HG02973 (cell line): Measurements from ENCODE around the gene VAV3.
"Not testable (repeated sequence)": the region's sequence is repeated elsewhere in the genome, so short reads cannot be mapped to it uniquely, and the experiment has no call there.

Experiments used
- ATAC-seq: cut with Tn5 transposase; IDR thresholded peaks from one replicate; pipeline ENCODE4 v1.9.1; 2021; ENCODE audit warnings: moderate library complexity; ENCODE audit not compliant: unreplicated experiment

VAV3 gene

DNA sequence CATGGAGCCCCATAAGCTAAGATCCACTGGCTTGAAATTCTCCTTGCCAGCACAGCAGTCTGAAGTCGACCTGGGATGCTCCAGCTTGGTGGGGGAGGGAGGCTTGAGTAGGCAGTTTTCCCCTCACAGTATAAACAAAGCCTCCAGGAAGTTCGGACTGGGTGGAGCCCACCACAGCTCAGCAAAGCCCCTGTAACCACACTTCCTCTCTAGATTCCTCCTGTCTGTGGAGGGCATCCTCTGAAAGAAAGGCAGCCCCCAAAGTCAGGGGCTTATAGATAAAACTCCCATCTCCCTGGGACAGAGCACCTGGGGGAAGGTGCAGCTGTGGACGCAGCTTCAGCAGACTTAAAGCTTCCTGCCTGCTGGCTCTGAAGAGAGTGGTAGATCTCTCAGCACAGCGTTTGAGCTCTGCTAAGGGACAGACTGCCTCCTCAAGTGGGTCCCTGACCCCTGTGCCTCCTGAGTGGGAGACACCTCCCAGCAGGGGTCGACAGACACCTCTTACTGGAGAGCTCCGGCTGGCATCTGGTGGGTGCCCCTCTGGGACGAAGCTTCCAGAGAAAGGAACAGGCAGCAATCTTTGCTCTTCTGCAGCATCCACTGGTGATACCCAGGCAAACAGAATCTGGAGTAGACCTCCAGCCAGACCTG is 120.3 kb downstream of the VAV3 start:
- not testable (repeated sequence) for ATAC-seq

GRCh38 chr1:107843989-107844388 is 121.0 kb downstream of the VAV3 start:
- no peak for ATAC-seq

DNA sequence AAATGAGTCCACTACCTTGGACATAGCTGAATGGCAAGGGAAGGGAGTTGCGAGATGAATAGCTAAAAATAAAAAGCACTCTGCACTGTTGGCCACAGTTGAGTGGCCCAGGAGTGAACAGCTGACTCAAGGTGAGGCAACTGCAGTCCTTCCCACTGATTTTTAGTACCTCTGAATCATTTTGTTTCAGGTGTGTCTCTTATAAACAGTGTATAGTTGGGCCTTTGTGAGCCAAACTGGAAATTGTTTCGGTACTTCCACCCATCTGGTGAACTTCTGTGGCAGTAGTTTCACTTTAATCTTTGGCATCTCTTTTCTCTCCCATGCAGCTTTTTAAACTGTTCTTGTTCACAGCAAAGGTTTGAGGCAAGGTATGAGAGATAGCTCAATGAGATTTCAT is 122.7 kb downstream of the VAV3 start:
- no peak for ATAC-seq

DNA sequence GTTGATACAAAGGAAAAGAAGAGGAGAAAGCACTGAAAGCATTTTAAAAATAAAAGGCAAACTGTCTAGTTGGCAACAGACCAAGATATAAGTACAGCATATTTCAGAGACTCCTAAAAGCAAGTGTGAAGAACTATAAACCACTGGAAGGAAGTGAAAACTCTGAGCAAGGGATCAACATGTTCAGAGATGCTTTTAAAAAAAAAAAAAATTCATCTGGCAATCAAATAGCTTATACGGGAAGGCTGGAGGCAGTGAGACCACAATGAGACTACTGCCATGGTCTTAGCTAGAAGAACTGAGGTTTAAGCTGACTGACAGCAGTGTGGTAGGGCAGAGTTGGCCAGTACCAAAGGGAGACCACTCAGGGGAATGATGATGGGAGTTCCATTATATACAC is 124.3 kb downstream of the VAV3 start:
- ATAC-seq, result no peak

- ATAC-seq, result no peak
Observed at GRCh38 chr1:107838056-107838455, 126.9 kb downstream of the VAV3 start.

DNA sequence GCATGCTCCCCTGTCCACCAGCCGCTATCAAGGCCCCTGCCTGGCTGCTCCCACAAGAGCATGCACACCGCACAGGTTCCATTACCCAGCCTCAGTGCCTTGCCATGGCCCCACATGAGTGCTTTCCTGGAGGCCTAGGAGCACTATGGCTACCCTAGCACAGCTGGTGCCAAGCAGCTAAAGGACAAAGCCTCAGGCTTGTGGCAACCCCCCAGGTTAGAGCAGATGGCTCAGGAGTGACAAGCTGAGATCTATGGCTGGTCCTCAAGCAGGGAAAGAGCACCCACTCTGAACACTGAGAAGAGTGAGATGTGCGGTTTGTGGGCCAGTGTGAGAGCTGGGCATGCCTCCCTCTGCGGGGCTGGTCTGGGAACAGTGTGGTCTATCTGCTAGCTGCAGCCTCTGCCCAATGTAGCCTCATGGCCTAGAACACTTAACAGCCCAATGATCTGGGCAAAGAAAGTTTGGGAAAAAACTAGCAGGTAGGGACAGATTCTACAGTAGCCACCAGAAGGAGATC is 129.8 kb downstream of the VAV3 start:
- no peak for ATAC-seq

GRCh38 chr1:107833061-107833460 is 131.9 kb downstream of the VAV3 start:
- no peak for ATAC-seq

DNA sequence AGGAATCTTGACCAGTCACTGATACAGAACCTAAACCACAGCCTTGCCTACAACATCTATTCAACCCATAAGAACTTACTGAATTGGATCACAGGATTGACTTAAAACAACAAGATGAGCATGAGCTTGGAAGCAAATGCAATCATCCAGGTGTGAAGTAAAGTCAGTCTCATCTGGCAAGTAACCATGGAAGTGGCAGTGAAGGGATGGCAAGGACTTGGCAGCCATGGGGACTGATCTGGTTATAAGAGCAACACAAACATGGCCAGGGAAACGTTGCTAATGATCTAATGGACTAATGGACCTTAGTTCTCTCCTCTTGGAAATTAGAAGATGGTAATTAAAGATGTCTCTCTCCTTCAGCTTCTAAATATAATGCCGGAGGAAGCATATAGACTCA is 133.1 kb downstream of the VAV3 start:
- ATAC-seq, result no peak

GRCh38 chr1:107830526-107830925 is 134.5 kb downstream of the VAV3 start:
- ATAC-seq, result no peak

GRCh38 chr1:107830075-107830474 is 134.9 kb downstream of the VAV3 start:
- ATAC-seq, result no peak

DNA sequence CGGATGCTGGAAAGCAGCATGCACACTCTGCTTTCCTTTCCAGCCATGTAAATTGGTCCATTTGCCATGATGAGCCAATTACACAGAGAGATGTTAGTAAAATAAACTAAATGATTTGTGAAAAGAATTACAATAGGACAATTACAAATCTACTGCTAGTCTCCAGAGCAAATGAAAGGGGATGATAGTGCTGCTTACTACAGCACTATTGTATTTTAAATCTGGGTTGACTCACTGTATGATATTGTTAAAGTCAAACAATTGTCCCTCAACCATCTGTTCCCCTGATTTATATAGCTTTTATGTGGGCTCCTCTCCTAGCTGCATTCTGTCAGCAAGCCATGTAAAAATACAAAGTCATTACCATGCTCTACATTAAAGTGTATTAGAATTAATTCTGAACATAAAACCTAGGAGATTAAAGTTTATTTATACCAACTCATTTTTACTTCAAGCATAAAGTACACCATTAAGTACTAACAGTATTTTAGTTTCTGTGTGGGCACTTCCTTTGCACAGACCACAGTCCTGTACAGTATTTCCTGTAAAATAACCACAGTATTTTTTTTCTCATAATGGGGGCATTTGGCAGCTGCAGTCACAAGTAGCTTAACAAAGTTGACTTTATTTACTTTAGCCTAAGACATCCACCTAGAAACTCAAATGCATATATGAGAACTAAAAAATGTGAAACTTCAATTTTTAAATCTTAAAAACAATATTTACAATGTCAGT is 135.8 kb downstream of the VAV3 start:
- no peak for ATAC-seq

GRCh38 chr1:107824946-107825345 is 140.0 kb downstream of the VAV3 start:
- ATAC-seq, result no peak

GRCh38 chr1:107821340-107821739 is 143.6 kb downstream of the VAV3 start:
- ATAC-seq, result no peak

DNA sequence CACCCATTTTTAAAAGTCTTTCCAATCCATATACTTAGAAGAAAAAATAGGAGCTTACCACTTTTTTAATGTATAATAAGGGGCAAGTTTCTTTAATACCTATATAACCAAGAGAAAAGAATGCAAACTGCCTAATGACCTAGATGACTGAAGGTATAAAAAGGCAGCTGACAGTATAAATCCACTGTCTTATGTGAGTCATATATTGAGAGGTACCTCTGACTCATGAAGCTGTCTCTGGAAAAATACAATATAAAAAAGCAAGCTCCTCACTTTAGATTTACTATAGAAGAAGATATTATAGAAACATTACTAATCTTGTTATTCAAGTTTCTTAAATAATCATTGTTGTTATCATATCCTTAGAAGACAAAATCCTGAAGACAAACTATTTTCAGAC is 144.2 kb downstream of the VAV3 start:
- ATAC-seq, result no peak

GRCh38 chr1:107817935-107818334 is 147.0 kb downstream of the VAV3 start:
- ATAC-seq, result no peak

DNA sequence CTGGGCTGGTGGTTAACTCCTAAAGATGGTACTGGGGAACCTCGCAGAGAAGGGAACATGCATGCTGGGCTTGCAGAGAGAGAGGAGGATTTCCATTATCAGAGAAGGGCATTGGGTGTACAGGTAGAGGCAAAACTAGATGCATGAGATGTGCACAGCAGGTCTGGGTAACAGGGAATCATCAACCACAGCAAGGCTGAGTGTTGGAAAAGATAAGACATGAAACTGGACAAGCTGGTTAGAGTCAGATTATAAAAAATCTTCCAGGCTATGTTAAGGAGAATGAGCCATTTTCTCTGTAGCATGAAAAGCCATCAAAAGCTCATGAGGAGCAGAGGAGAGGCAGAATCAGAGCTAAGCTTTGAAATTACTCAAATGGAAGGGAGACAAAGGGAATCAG is 147.8 kb downstream of the VAV3 start:
- ATAC-seq, result no peak

DNA sequence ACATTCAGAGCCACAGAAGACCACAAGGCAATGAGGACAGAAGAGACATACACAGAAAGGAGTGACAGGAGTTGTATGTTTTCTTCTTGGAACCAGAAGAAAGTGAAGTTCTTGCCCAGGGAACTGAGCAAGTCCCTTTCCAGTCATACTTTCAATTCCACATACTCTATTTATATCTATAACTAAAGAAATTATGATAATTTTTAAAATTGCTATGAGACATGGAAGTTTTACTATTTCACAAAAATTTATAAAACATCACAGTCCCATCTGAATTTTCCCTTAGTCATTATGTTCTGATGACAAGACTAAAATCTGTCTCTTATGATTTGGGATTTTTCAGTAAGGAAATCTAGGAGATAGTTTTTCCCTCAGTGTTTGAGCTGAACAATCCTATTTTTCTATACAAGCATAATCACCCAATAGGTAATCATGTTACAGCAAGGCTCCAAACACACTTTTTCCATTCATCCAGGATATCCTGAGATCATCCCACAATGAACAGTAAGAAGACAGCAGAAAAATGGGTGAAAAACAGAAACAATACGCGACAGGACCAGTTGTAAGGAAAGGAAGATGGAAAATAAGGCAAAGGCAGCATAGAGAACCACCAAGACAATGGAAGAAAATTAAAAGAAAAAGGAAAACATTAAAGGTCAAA is 154.6 kb downstream of the VAV3 start:
- no peak for ATAC-seq

GRCh38 chr1:107807855-107808254 is 157.1 kb downstream of the VAV3 start:
- ATAC-seq, result no peak

DNA sequence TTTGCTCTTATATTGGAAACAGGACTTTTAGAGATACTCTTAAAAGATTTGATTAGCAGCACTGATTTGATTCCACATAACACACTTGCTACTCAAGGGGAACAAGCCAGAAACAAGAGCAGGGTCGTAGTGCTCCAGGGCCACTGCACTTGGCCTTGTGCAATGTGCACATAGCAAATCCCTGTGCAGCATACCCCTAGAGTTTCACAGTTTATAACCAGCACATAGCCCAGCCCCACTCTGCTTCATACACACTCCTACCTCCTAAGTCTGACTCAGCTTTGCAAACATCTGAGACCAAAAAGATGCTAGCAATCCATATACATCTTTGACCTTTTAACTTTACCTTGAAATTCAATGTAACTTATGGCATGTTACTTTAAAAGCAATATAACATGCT is 157.6 kb downstream of the VAV3 start:
- no peak for ATAC-seq

- ATAC-seq, result no peak
Observed at GRCh38 chr1:107806902-107807301, 158.1 kb downstream of the VAV3 start.

DNA sequence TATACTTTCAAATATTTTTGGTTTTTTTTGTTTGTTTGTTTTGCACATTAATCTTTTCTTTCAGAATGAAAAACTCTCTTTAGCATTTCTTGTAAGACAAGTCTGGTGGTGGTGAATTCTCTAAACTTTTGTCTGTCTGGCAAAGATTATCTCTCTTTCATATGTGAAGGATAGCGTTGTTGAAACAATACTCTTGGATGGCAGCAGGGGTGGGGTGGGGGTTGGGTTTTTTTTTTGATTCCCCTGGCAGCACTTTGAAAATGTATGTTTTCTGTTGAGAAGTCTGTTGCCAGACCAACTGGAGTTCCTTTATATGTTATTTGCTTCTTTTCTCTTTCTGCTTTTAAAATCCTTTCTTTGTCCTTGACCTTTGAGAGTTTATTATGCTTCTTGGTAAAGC is 160.2 kb downstream of the VAV3 start:
- no peak for ATAC-seq

DNA sequence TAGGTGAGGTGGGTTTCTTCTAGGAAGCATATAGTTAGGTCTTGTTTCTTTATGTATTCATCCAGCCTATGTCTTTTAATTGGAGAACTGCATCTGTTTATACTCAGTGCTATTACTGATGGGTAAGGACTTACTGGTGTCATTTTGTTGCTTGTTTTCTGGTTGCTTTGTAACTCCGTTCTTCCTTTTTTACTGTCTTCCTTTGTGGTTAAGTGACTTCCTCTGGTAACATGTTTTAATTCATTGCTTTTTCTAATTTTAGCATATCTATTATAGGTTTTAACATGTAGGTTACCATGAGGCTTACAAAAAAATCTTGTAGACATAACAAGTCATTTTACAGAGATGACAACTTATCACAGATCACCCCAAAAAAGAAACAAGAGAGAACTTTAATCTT is 160.8 kb downstream of the VAV3 start:
- no peak for ATAC-seq
